ENCODE results near the gene LBH. TPM values are rescaled to one million over a fixed set of nuclear protein-coding genes. Genes with fewer than 3 reads are reported as not detected.

LBH gene
- total and polyA plus RNA-seq, 2 experiments from 2014 or later = 17.5 to 30.3 TPM

- no peaks in the 10 kb centered on the region for H3K79me2 ChIP-seq (replicated peaks; ENCODE audit: insufficient read depth)
- no peaks in the 10 kb centered on the region for H3K27me3 Mint-ChIP-seq (ENCODE audit: insufficient read depth, low read depth, poor library complexity)
- ATAC-seq = no peak
- H3K36me3 ChIP-seq (ENCODE audit: insufficient read depth) = no peaks in the 10 kb centered on the region
- H3K4me1 ChIP-seq (ENCODE audit: insufficient read depth) = no peaks in the 10 kb centered on the region
- H2AFZ ChIP-seq = no peak overlapping the region
- H3K4me3 Mint-ChIP-seq = no peak overlapping the region
- no peaks in the 10 kb centered on the region for H3K9me2 ChIP-seq (ENCODE audit: insufficient read depth)
- H4K20me1 ChIP-seq (replicated peaks; ENCODE audit: insufficient read depth) = no peaks in the 10 kb centered on the region
- no peaks in the 10 kb centered on the region for H3K36me3 Mint-ChIP-seq (ENCODE audit: low read depth)
- no peaks in the 10 kb centered on the region for H3K27me3 ChIP-seq (ENCODE audit: insufficient read depth)
- no peaks in the 10 kb centered on the region for H3F3A ChIP-seq (replicated peaks; ENCODE audit: low read depth)
- no peak overlapping the region for H3K4me2 ChIP-seq
- DNase-seq (ENCODE audit: low spot score) = no peak
- no peak overlapping the region for H3K4me3 ChIP-seq
- no peak overlapping the region for H3K27ac ChIP-seq (ENCODE audit: low read depth)
- no peak overlapping the region for H3K27ac Mint-ChIP-seq
- H3K4me1 Mint-ChIP-seq = peaks cover 3% of the 10 kb centered on the region; the same call in 1 of the 3 replicates
- TF ChIP-seq EZH2phosphoT487 (IDR thresholded peaks at IDR 0.05; ENCODE audit: unreplicated experiment) = no peak
- TF ChIP-seq, protein P1, sequence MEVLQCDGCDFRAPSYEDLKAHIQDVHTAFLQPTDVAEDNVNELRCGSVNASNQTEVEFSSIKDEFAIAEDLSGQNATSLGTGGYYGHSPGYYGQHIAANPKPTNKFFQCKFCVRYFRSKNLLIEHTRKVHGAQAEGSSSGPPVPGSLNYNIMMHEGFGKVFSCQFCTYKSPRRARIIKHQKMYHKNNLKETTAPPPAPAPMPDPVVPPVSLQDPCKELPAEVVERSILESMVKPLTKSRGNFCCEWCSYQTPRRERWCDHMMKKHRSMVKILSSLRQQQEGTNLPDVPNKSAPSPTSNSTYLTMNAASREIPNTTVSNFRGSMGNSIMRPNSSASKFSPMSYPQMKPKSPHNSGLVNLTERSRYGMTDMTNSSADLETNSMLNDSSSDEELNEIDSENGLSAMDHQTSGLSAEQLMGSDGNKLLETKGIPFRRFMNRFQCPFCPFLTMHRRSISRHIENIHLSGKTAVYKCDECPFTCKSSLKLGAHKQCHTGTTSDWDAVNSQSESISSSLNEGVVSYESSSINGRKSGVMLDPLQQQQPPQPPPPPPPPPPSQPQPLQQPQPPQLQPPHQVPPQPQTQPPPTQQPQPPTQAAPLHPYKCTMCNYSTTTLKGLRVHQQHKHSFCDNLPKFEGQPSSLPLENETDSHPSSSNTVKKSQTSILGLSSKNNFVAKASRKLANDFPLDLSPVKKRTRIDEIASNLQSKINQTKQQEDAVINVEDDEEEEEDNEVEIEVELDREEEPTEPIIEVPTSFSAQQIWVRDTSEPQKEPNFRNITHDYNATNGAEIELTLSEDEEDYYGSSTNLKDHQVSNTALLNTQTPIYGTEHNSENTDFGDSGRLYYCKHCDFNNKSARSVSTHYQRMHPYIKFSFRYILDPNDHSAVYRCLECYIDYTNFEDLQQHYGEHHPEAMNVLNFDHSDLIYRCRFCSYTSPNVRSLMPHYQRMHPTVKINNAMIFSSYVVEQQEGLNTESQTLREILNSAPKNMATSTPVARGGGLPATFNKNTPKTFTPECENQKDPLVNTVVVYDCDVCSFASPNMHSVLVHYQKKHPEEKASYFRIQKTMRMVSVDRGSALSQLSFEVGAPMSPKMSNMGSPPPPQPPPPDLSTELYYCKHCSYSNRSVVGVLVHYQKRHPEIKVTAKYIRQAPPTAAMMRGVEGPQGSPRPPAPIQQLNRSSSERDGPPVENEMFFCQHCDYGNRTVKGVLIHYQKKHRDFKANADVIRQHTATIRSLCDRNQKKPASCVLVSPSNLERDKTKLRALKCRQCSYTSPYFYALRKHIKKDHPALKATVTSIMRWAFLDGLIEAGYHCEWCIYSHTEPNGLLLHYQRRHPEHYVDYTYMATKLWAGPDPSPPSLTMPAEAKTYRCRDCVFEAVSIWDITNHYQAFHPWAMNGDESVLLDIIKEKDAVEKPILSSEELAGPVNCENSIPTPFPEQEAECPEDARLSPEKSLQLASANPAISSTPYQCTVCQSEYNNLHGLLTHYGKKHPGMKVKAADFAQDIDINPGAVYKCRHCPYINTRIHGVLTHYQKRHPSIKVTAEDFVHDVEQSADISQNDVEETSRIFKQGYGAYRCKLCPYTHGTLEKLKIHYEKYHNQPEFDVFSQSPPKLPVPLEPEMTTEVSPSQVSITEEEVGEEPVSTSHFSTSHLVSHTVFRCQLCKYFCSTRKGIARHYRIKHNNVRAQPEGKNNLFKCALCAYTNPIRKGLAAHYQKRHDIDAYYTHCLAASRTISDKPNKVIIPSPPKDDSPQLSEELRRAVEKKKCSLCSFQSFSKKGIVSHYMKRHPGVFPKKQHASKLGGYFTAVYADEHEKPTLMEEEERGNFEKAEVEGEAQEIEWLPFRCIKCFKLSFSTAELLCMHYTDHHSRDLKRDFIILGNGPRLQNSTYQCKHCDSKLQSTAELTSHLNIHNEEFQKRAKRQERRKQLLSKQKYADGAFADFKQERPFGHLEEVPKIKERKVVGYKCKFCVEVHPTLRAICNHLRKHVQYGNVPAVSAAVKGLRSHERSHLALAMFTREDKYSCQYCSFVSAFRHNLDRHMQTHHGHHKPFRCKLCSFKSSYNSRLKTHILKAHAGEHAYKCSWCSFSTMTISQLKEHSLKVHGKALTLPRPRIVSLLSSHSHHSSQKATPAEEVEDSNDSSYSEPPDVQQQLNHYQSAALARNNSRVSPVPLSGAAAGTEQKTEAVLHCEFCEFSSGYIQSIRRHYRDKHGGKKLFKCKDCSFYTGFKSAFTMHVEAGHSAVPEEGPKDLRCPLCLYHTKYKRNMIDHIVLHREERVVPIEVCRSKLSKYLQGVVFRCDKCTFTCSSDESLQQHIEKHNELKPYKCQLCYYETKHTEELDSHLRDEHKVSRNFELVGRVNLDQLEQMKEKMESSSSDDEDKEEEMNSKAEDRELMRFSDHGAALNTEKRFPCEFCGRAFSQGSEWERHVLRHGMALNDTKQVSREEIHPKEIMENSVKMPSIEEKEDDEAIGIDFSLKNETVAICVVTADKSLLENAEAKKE (CRISPR knock-in tag; IDR thresholded peaks at IDR 0.05) = no peak
- TF ChIP-seq POLR2AphosphoS5 (IDR thresholded peaks at IDR 0.05; ENCODE audit: low read depth) = no peak
- no peak for TF ChIP-seq STAT1 (IDR thresholded peaks at IDR 0.05; ENCODE audit: unreplicated experiment)
- TF ChIP-seq ZNF114 (CRISPR knock-in tag; IDR thresholded peaks at IDR 0.05) = no peak
- TF ChIP-seq JUNB (IDR thresholded peaks at IDR 0.05; ENCODE audit: unreplicated experiment) = no peak
- TF ChIP-seq NANOG (IDR thresholded peaks at IDR 0.05; ENCODE audit: borderline replicate concordance) = no peak
- TF ChIP-seq EZH2 (IDR thresholded peaks at IDR 0.05; ENCODE audit: low read depth, unreplicated experiment) = no peak
- no peak for TF ChIP-seq CREB1 (CRISPR knock-in tag; IDR thresholded peaks at IDR 0.05; ENCODE audit: low read depth)
- TF ChIP-seq, protein P2, sequence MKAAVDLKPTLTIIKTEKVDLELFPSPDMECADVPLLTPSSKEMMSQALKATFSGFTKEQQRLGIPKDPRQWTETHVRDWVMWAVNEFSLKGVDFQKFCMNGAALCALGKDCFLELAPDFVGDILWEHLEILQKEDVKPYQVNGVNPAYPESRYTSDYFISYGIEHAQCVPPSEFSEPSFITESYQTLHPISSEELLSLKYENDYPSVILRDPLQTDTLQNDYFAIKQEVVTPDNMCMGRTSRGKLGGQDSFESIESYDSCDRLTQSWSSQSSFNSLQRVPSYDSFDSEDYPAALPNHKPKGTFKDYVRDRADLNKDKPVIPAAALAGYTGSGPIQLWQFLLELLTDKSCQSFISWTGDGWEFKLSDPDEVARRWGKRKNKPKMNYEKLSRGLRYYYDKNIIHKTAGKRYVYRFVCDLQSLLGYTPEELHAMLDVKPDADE (IDR thresholded peaks at IDR 0.05) = no peak
- no peak for TF ChIP-seq CTCF (conservative IDR thresholded peaks at IDR 0.05; ENCODE audit: low read depth in 2 of 2)
- no peak for TF ChIP-seq ZNF331 (CRISPR knock-in tag; IDR thresholded peaks at IDR 0.05; ENCODE audit: low read depth)
- TF ChIP-seq, protein P3, sequence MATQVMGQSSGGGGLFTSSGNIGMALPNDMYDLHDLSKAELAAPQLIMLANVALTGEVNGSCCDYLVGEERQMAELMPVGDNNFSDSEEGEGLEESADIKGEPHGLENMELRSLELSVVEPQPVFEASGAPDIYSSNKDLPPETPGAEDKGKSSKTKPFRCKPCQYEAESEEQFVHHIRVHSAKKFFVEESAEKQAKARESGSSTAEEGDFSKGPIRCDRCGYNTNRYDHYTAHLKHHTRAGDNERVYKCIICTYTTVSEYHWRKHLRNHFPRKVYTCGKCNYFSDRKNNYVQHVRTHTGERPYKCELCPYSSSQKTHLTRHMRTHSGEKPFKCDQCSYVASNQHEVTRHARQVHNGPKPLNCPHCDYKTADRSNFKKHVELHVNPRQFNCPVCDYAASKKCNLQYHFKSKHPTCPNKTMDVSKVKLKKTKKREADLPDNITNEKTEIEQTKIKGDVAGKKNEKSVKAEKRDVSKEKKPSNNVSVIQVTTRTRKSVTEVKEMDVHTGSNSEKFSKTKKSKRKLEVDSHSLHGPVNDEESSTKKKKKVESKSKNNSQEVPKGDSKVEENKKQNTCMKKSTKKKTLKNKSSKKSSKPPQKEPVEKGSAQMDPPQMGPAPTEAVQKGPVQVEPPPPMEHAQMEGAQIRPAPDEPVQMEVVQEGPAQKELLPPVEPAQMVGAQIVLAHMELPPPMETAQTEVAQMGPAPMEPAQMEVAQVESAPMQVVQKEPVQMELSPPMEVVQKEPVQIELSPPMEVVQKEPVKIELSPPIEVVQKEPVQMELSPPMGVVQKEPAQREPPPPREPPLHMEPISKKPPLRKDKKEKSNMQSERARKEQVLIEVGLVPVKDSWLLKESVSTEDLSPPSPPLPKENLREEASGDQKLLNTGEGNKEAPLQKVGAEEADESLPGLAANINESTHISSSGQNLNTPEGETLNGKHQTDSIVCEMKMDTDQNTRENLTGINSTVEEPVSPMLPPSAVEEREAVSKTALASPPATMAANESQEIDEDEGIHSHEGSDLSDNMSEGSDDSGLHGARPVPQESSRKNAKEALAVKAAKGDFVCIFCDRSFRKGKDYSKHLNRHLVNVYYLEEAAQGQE (IDR thresholded peaks at IDR 0.05; ENCODE audit: unreplicated experiment) = no peak
- H3K9me3 Mint-ChIP-seq = no peaks in the 10 kb centered on the region; the same call in 2 of the 3 replicates
These were observed 41.6 kb downstream of the LBH start for GRCh38 chr2:30272761-30273573.
